HepG2 (cell line): Measurements from ENCODE around the gene CORO7. TPM values are rescaled to one million over a fixed set of nuclear protein-coding genes. Genes with fewer than 3 reads are reported as not detected.

Experiments
- POLR2G ChIP-seq: fragments of 200-400 bp; formaldehyde crosslinking; IDR thresholded peaks from 2 replicates; pipeline ENCODE4 v1.6.1; 2018; ENCODE audit warnings: mild to moderate bottlenecking, low read depth, low read length, moderate library complexity
- TBX3 ChIP-seq: fragments of 450-650 bp; IDR thresholded peaks from 2 replicates; pipeline ENCODE4 v1.6.1; 2017; ENCODE audit warnings: antibody characterized with exemption, mild to moderate bottlenecking, inconsistent platforms, borderline replicate concordance
- TGIF2 ChIP-seq: IDR thresholded peaks from 2 replicates; pipeline ENCODE4 v1.6.1; 2016; ENCODE audit warnings: control low read depth, missing compliant biosample characterization
- ZNF264 ChIP-seq: sonication (generic); formaldehyde crosslinking; IDR thresholded peaks from 2 replicates; pipeline ENCODE4 v1.4.0; 2020; ENCODE audit warnings: missing genetic modification reagents
- ZNF331 ChIP-seq: sonication (generic); formaldehyde crosslinking; IDR thresholded peaks from 2 replicates; pipeline ENCODE4 v1.4.0; 2020; ENCODE audit warnings: missing genetic modification reagents
- ZNF496 ChIP-seq: sonication (generic); formaldehyde crosslinking; IDR thresholded peaks from 2 replicates; pipeline ENCODE4 v1.8.1; 2023; ENCODE audit warnings: mild to moderate bottlenecking, moderate library complexity, missing genetic modification reagents; ENCODE audit not compliant: insufficient replicate concordance
- ZNF670 ChIP-seq: sonication (generic); formaldehyde crosslinking; IDR thresholded peaks from 2 replicates; pipeline ENCODE4 v1.8.0; 2022; ENCODE audit warnings: mild to moderate bottlenecking, missing genetic modification reagents, borderline replicate concordance
- ZNF703 ChIP-seq: sonication (generic); formaldehyde crosslinking; IDR thresholded peaks from 2 replicates; pipeline ENCODE4 v1.5.1; 2020; ENCODE audit warnings: missing genetic modification reagents, mild to moderate bottlenecking, moderate library complexity, borderline replicate concordance
- ZNF788 ChIP-seq: sonication (generic); formaldehyde crosslinking; IDR thresholded peaks from 2 replicates; pipeline ENCODE4 v1.5.0; 2020; ENCODE audit warnings: mild to moderate bottlenecking, missing genetic modification reagents, borderline replicate concordance
- polyA plus RNA-seq, 8 experiments: library from polyadenylated mRNA; depleted of rRNA in 3 of 8; stranded (reverse) in 7 of 8; unstranded in 1 of 8; fragments of >200 nt; fragmentation: Illumina TruSeq in 4 of 8; extraction: Trizol in 4 of 8; gene quantifications; 2 replicates each; pipeline versions ENCODE4 v1.2.1 to v1.2.3, GENCODE V29; 2011 to 2016; ENCODE audit warnings: low read depth in 4 of 8, missing spikeins in 1 of 8, mixed read lengths in 1 of 8; ENCODE audit not compliant: insufficient read depth in 1 of 8
- total RNA-seq, 5 experiments: library from RNA; depleted of rRNA; stranded (reverse); fragments of >200 nt; fragmentation: Illumina TruSeq; extraction: Trizol; gene quantifications; 2 replicates each; pipeline ENCODE4 v1.2.3, GENCODE V29; 2016; ENCODE audit warnings: low read depth in 1 of 5
- TF ChIP-seq, protein P1 (sequence below): IDR thresholded peaks from 2 replicates; pipeline ENCODE4 v1.6.1; 2012; ENCODE audit warnings: low read depth, low read length, improper control_type of control experiment
- TF ChIP-seq, protein P2 (sequence below): sonication (generic); formaldehyde crosslinking; IDR thresholded peaks from 2 replicates; pipeline ENCODE4 v1.4.0; 2020; ENCODE audit warnings: mild to moderate bottlenecking, low read depth, missing genetic modification reagents
- TF ChIP-seq, protein P3 (sequence below): sonication (generic); formaldehyde crosslinking; IDR thresholded peaks from 2 replicates; pipeline ENCODE4 v1.4.0; 2020; ENCODE audit warnings: low read depth, missing genetic modification reagents
- TF ChIP-seq, protein P4 (sequence below): sonication (generic); formaldehyde crosslinking; IDR thresholded peaks from 2 replicates; pipeline ENCODE4; 2020; ENCODE audit warnings: missing genetic modification reagents, mild to moderate bottlenecking, borderline replicate concordance
- TF ChIP-seq, protein P5 (sequence below): sonication (generic); formaldehyde crosslinking; IDR thresholded peaks from 2 replicates; pipeline ENCODE4 v1.5.1; 2020; ENCODE audit warnings: mild to moderate bottlenecking, missing genetic modification reagents

CORO7 gene
- total and polyA plus RNA-seq, 2 of the 13 experiments (the other 11 are each of a cell fraction or from before 2014, with no cell fraction given): 9.9 to 14.3 TPM

GRCh38 chr16:4425378-4426020, 9.1 kb upstream of the CORO7 start, which contains the start of gene DNAJA3 (continued):
- TF ChIP-seq, protein P1, sequence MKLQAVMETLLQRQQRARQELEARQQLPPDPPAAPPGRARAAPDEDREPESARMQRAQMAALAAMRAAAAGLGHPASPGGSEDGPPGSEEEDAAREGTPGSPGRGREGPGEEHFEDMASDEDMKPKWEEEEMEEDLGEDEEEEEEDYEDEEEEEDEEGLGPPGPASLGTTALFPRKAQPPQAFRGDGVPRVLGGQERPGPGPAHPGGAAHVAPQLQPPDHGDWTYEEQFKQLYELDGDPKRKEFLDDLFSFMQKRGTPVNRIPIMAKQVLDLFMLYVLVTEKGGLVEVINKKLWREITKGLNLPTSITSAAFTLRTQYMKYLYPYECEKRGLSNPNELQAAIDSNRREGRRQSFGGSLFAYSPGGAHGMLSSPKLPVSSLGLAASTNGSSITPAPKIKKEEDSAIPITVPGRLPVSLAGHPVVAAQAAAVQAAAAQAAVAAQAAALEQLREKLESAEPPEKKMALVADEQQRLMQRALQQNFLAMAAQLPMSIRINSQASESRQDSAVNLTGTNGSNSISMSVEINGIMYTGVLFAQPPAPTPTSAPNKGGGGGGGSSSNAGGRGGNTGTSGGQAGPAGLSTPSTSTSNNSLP: no peak
- TF ChIP-seq TGIF2 (CRISPR knock-in tag) (no peak), ZNF703 (no peak; the same call in 1 of the 2 replicates), ZNF264 (no peak; the same call in 1 of the 2 replicates), ZNF788 (CRISPR knock-in tag) (peak; percentile 20; the same call in 1 of the 2 replicates), ZNF496 (no peak), ZNF670 (peak; percentile 81; the same call in 1 of the 2 replicates), ZNF331 (CRISPR knock-in tag) (peak; percentile 69; the same call in 1 of the 2 replicates), POLR2G (peak; percentile 92), TBX3 (no peak)
- TF ChIP-seq, protein P2, sequence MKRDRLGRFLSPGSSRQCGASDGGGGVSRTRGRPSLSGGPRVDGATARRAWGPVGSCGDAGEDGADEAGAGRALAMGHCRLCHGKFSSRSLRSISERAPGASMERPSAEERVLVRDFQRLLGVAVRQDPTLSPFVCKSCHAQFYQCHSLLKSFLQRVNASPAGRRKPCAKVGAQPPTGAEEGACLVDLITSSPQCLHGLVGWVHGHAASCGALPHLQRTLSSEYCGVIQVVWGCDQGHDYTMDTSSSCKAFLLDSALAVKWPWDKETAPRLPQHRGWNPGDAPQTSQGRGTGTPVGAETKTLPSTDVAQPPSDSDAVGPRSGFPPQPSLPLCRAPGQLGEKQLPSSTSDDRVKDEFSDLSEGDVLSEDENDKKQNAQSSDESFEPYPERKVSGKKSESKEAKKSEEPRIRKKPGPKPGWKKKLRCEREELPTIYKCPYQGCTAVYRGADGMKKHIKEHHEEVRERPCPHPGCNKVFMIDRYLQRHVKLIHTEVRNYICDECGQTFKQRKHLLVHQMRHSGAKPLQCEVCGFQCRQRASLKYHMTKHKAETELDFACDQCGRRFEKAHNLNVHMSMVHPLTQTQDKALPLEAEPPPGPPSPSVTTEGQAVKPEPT (CRISPR knock-in tag): no peak
- TF ChIP-seq, protein P3, sequence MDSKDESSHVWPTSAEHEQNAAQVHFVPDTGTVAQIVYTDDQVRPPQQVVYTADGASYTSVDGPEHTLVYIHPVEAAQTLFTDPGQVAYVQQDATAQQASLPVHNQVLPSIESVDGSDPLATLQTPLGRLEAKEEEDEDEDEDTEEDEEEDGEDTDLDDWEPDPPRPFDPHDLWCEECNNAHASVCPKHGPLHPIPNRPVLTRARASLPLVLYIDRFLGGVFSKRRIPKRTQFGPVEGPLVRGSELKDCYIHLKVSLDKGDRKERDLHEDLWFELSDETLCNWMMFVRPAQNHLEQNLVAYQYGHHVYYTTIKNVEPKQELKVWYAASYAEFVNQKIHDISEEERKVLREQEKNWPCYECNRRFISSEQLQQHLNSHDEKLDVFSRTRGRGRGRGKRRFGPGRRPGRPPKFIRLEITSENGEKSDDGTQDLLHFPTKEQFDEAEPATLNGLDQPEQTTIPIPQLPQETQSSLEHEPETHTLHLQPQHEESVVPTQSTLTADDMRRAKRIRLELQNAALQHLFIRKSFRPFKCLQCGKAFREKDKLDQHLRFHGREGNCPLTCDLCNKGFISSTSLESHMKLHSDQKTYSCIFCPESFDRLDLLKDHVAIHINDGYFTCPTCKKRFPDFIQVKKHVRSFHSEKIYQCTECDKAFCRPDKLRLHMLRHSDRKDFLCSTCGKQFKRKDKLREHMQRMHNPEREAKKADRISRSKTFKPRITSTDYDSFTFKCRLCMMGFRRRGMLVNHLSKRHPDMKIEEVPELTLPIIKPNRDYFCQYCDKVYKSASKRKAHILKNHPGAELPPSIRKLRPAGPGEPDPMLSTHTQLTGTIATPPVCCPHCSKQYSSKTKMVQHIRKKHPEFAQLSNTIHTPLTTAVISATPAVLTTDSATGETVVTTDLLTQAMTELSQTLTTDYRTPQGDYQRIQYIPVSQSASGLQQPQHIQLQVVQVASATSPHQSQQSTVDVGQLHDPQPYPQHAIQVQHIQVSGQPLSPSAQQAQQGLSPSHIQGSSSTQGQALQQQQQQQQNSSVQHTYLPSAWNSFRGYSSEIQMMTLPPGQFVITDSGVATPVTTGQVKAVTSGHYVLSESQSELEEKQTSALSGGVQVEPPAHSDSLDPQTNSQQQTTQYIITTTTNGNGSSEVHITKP (CRISPR knock-in tag): no peak; the same call in 1 of the 2 replicates
- TF ChIP-seq, protein P4, sequence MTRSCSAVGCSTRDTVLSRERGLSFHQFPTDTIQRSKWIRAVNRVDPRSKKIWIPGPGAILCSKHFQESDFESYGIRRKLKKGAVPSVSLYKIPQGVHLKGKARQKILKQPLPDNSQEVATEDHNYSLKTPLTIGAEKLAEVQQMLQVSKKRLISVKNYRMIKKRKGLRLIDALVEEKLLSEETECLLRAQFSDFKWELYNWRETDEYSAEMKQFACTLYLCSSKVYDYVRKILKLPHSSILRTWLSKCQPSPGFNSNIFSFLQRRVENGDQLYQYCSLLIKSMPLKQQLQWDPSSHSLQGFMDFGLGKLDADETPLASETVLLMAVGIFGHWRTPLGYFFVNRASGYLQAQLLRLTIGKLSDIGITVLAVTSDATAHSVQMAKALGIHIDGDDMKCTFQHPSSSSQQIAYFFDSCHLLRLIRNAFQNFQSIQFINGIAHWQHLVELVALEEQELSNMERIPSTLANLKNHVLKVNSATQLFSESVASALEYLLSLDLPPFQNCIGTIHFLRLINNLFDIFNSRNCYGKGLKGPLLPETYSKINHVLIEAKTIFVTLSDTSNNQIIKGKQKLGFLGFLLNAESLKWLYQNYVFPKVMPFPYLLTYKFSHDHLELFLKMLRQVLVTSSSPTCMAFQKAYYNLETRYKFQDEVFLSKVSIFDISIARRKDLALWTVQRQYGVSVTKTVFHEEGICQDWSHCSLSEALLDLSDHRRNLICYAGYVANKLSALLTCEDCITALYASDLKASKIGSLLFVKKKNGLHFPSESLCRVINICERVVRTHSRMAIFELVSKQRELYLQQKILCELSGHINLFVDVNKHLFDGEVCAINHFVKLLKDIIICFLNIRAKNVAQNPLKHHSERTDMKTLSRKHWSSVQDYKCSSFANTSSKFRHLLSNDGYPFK: peak; percentile 88
- TF ChIP-seq, protein P5, sequence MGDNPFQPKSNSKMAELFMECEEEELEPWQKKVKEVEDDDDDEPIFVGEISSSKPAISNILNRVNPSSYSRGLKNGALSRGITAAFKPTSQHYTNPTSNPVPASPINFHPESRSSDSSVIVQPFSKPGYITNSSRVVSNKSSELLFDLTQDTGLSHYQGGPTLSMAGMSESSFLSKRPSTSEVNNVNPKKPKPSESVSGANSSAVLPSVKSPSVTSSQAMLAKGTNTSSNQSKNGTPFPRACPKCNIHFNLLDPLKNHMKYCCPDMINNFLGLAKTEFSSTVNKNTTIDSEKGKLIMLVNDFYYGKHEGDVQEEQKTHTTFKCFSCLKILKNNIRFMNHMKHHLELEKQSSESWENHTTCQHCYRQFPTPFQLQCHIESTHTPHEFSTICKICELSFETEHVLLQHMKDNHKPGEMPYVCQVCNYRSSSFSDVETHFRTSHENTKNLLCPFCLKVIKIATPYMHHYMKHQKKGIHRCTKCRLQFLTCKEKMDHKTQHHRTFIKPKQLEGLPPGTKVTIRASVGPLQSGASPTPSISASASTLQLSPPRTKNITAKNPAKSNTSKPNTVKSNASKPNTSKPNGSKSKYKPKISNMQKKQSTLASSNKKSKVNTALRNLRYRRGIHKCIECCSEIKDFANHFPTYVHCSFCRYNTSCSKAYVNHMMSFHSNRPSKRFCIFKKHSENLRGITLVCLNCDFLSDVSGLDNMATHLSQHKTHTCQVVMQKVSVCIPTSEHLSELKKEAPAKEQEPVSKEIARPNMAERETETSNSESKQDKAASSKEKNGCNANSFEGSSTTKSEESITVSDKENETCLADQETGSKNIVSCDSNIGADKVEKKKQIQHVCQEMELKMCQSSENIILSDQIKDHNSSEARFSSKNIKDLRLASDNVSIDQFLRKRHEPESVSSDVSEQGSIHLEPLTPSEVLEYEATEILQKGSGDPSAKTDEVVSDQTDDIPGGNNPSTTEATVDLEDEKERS (CRISPR knock-in tag): no peak
